Mesothelial cell of epicardium (in vitro differentiated cells): ENCODE results near the gene SH3BGRL2. TPM values are rescaled to one million over a fixed set of nuclear protein-coding genes. Genes with fewer than 3 reads are reported as not detected.
"Not testable (repeated sequence)": the region's sequence is repeated elsewhere in the genome, so short reads cannot be mapped to it uniquely, and the experiment has no call there.

Source experiments
- DNase-seq, 2 experiments: peaks; one replicate each; pipeline ENCODE4 v3.0.0; 2021; ENCODE audit warnings: low spot score in 2 of 2; ENCODE audit not compliant: unreplicated experiment in 2 of 2
- H3K27ac Mint-ChIP-seq: 2 replicates; pipeline ENCODE4 v1.8.0; 2021; ENCODE audit warnings: mixed read lengths
- H3K27me3 Mint-ChIP-seq: 2 replicates; pipeline ENCODE4 v1.8.0; 2021; ENCODE audit warnings: low read depth, mixed read lengths
- H3K36me3 Mint-ChIP-seq: 2 replicates; pipeline ENCODE4 v1.8.0; 2021; ENCODE audit warnings: mixed read lengths
- H3K4me1 Mint-ChIP-seq: 2 replicates; pipeline ENCODE4 v1.8.0; 2021; ENCODE audit warnings: mixed read lengths
- H3K4me3 Mint-ChIP-seq: 2 replicates; pipeline ENCODE4 v1.8.0; 2021; ENCODE audit warnings: mild to moderate bottlenecking, moderate library complexity, mixed read lengths
- H3K9me3 Mint-ChIP-seq: 2 replicates; pipeline ENCODE4 v1.8.0; 2021; ENCODE audit warnings: mixed read lengths
- total RNA-seq: library from RNA; stranded (reverse); gene quantifications from 3 replicates; pipeline ENCODE4 v1.2.1, GENCODE V29; 2021
- TF ChIP-seq, protein P1 (sequence below): fragments of 200-600 bp; sonication (generic); IDR thresholded peaks from one replicate; pipeline ENCODE4 v1.5.0; 2021; ENCODE audit warnings: antibody characterized with exemption; ENCODE audit not compliant: unreplicated experiment

SH3BGRL2 gene
- total RNA-seq, 1 donor from 2014 or later, result 26.1 TPM

DNA sequence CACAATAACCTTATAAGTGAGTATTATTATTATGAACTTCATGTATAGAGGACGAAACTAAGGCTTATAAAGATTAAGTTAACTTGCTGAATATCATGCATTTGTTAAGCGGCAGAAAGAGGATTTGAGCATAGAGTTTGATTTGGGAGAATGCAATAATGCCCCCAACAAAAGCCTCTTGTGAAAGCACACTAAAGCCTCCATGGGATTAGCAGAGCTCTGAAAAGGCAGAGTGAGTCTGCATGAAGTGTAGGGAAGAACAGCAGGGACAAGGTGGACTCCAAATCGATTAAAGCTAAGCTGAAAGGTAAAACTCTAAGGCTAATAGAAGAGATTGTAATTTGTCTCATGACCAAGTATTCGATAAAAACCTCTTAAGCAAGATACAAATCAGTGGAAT, 100.3 kb downstream of the SH3BGRL2 start:
- no peaks in the 10 kb centered on the region for H3K36me3 Mint-ChIP-seq
- no peak overlapping the region for H3K27ac Mint-ChIP-seq
- H3K4me1 Mint-ChIP-seq, result no peaks in the 10 kb centered on the region

DNA sequence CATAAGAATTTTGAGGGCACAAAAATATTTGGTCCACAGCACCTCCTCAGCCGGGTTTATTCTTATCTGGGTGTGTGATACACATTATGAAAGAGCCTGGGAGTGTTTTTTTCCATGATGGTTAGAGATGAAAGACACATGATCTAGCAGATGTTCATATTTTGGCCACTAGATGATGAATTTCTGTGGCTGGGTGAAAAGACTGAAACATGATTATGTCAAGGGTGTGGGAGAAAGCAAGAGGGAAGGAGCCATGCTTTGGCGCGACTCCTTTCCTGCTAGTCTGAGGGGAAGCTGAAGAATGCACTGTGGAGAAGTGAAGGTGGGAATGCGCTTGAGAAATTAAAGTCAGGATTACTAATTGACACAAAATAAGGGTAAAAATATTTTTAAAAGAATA, 102.3 kb downstream of the SH3BGRL2 start:
- Mint-ChIP-seq H3K27ac (no peak overlapping the region), H3K36me3 (no peaks in the 10 kb centered on the region), H3K9me3 (no peaks in the 10 kb centered on the region), H3K4me1 (no peaks in the 10 kb centered on the region), H3K4me3 (no peak overlapping the region), H3K27me3 (no peaks in the 10 kb centered on the region)
- TF ChIP-seq, protein P1, sequence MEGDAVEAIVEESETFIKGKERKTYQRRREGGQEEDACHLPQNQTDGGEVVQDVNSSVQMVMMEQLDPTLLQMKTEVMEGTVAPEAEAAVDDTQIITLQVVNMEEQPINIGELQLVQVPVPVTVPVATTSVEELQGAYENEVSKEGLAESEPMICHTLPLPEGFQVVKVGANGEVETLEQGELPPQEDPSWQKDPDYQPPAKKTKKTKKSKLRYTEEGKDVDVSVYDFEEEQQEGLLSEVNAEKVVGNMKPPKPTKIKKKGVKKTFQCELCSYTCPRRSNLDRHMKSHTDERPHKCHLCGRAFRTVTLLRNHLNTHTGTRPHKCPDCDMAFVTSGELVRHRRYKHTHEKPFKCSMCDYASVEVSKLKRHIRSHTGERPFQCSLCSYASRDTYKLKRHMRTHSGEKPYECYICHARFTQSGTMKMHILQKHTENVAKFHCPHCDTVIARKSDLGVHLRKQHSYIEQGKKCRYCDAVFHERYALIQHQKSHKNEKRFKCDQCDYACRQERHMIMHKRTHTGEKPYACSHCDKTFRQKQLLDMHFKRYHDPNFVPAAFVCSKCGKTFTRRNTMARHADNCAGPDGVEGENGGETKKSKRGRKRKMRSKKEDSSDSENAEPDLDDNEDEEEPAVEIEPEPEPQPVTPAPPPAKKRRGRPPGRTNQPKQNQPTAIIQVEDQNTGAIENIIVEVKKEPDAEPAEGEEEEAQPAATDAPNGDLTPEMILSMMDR, result no peak
- no peak for DNase-seq

More for the DNA sequence above, 100.3 kb downstream of the SH3BGRL2 start:
- DNase-seq, result no peak
- Mint-ChIP-seq H3K9me3 (no peaks in the 10 kb centered on the region), H3K27me3 (no peaks in the 10 kb centered on the region), H3K4me3 (no peak overlapping the region)
- TF ChIP-seq, protein P1, result no peak

DNA sequence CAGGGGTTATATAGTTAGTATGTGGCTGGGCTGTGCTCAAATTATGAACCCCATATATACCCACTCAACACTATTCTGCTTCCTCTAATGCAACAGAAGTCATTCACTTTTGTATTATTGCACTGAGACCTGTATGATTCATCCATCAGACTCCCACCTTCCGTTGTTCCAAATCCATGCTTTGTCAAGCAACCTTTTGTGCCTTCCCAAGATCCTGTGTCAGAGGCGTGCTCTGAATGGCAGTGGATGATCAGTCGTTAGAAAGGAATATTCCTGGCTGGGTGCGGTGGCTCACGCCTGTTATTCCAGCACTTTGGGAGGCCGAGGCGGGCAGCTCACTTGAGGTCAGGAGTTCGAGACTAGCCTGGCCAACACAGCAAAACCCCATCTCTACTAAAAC, 103.2 kb downstream of the SH3BGRL2 start:
- H3K36me3 Mint-ChIP-seq, result no peaks in the 10 kb centered on the region
- H3K9me3 Mint-ChIP-seq, result peaks cover 4% of the 10 kb centered on the region
- H3K4me3 Mint-ChIP-seq, result no peak overlapping the region
- DNase-seq, result no peak
- H3K27ac Mint-ChIP-seq, result no peak overlapping the region
- H3K4me1 Mint-ChIP-seq, result no peaks in the 10 kb centered on the region
- H3K27me3 Mint-ChIP-seq, result no peaks in the 10 kb centered on the region
- TF ChIP-seq, protein P1, result no peak

DNA sequence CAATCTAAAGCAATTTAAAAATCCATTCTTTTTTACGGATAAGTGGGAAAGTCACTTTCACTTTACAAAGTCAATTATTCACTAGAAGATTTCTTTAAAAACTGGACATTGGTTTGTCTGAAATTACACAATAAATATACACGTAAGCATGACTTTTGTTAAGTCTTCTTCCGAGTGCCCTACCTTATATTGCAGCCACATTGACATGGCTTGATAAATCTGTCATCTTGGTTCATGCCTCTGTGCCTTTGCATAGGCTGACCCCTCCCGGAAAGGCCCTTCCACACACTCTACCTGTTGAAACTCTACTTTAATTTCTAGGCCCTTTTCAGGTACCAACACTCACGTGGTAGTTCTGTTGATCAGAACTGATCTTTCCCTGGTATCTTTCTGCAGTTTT, 104.1 kb downstream of the SH3BGRL2 start:
- H3K9me3 Mint-ChIP-seq, result peaks cover 4% of the 10 kb centered on the region
- H3K27me3 Mint-ChIP-seq, result no peaks in the 10 kb centered on the region
- no peak overlapping the region for H3K4me3 Mint-ChIP-seq
- TF ChIP-seq, protein P1, result no peak
- no peak for DNase-seq
- no peaks in the 10 kb centered on the region for H3K4me1 Mint-ChIP-seq
- no peaks in the 10 kb centered on the region for H3K36me3 Mint-ChIP-seq
- no peak overlapping the region for H3K27ac Mint-ChIP-seq

DNA sequence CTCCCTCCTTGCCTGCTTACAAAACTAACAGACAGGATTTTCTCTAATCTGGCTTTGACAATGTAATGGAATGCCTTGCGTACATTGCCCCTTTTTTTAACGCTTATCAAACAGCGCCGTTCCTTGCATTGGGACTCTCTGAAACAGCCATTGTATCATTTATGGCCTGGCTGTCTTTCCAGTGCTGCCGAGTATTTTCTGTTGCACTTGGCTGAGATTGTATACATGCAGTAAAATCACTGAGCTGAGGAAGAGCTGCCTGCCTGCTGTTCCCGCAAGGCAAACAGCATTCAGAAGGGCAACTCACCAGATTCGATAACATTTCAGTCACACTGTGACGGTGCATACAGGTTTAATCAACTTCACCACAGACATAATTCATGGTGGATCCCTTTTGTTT, 106.0 kb downstream of the SH3BGRL2 start:
- Mint-ChIP-seq H3K27ac (no peak overlapping the region), H3K4me3 (no peak overlapping the region), H3K9me3 (peaks cover 4% of the 10 kb centered on the region), H3K27me3 (no peaks in the 10 kb centered on the region), H3K4me1 (no peaks in the 10 kb centered on the region), H3K36me3 (no peaks in the 10 kb centered on the region)
- TF ChIP-seq, protein P1, result no peak
- DNase-seq, result no peak

DNA sequence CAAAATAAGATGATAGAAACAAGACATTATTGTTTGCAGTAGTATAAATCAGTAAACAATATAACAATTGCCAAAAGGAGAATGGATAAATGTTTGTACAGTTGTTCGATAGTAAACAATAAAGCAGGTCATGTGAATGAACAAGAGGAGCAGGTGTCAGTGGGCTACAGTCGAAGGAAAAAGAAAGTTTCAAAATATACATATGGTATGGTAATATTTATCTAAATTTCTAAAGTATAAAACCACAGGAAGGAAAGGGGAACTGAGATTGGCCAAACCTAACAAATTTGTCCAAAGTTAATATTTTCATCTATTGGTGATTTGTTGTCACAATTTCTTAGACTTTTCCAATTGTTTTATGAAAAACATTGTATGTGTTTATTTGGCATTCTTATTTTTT, 110.9 kb downstream of the SH3BGRL2 start:
- peaks cover 29% of the 10 kb centered on the region for H3K9me3 Mint-ChIP-seq
- peaks cover 2% of the 10 kb centered on the region for H3K36me3 Mint-ChIP-seq
- no peak overlapping the region for H3K27ac Mint-ChIP-seq
- TF ChIP-seq, protein P1, result no peak
- no peaks in the 10 kb centered on the region for H3K27me3 Mint-ChIP-seq
- H3K4me1 Mint-ChIP-seq, result no peaks in the 10 kb centered on the region
- DNase-seq, result no peak
- H3K4me3 Mint-ChIP-seq, result no peak overlapping the region

DNA sequence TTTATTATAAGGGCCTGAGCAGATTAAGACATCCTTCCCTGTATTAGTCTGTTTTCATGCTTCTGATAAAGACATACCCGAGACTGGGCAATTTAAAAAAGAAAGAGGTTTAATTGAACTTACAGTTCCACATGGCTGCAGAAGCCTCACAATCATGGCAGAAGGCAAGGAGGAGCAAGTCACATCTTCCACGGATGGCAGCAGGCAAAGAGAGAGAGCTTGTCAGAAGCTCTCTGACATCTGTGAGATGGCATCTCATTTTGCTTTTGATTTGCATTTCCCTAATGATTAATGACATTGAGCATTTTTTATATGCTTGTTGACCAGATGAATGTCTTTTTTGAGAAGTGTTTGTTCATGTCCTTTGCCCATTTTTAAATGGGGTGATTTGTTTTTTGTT, 114.2 kb downstream of the SH3BGRL2 start:
- H3K27me3 Mint-ChIP-seq, H3K4me1 Mint-ChIP-seq: not testable (repeated sequence)
- peaks cover 25% of the 10 kb centered on the region for H3K9me3 Mint-ChIP-seq

DNA sequence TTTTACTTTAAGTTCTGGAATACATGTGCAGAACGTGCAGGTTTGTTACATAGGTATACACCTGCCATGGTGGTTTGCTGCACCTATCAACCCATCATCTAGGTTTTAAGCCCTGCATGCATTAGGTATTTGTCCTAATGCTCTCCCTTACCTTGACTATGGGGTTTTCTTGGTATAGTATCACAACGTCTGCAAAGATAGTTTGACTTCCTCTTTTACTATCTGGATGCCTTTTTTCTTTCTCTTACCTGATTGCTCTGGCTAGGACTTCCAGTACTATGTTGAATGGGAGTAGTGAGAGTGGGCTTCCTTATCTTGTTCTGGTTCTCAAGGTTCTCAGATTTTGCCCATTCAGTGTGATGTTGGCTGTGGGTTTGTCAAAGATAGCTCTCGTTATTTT, 115.2 kb downstream of the SH3BGRL2 start:
- H3K4me3 Mint-ChIP-seq, H3K27ac Mint-ChIP-seq, DNase-seq, H3K27me3 Mint-ChIP-seq, H3K36me3 Mint-ChIP-seq, H3K4me1 Mint-ChIP-seq: not testable (repeated sequence)
- peaks cover 25% of the 10 kb centered on the region for H3K9me3 Mint-ChIP-seq

More for the DNA sequence above, 114.2 kb downstream of the SH3BGRL2 start:
- not testable (repeated sequence) for DNase-seq, H3K4me3 Mint-ChIP-seq, H3K27ac Mint-ChIP-seq, H3K36me3 Mint-ChIP-seq
